Keratinocyte (primary cell): Measurements from ENCODE around the gene KRT71. TPM values are rescaled to one million over a fixed set of nuclear protein-coding genes. Genes with fewer than 3 reads are reported as not detected.
A peak's percentile ranks its signal among the peaks of the same experiment; 100 is the strongest.

Experiments used
- DNase-seq: peaks from one replicate; pipeline ENCODE4 v3.0.0-alpha.2; 2011; ENCODE audit warnings: low read depth, missing footprints, low spot score
- FAIRE-seq: peaks from 2 replicates; lab custom pipeline; 2011; peaks lifted over from hg19 to GRCh38; lab: Jason Lieb, UNC
- H2AFZ ChIP-seq: 2 replicates; pipeline ENCODE4 v1.6.0; 2012; ENCODE audit warnings: low read length, control low read depth, inconsistent platforms; ENCODE audit not compliant: control insufficient read depth
- H3K27ac ChIP-seq: 2 replicates; pipeline ENCODE4 v1.5.1; 2011; ENCODE audit warnings: low read length; ENCODE audit not compliant: control insufficient read depth, insufficient read depth
- H3K27me3 ChIP-seq: 3 replicates; pipeline ENCODE4 v1.6.0; 2011; ENCODE audit warnings: low read length; ENCODE audit not compliant: control insufficient read depth, insufficient read depth; ENCODE audit errors: extremely low read depth
- H3K36me3 ChIP-seq, 2 experiments: 2 replicates in 1 of 2; 3 replicates in 1 of 2; pipeline ENCODE4 v1.5.1; 2011; ENCODE audit warnings: low read length in 2 of 2, mild to moderate bottlenecking in 1 of 2; ENCODE audit not compliant: control insufficient read depth in 2 of 2, insufficient read depth in 2 of 2; ENCODE audit errors: extremely low read depth in 1 of 2
- H3K4me1 ChIP-seq: 3 replicates; pipeline ENCODE4 v1.5.1; 2011; ENCODE audit warnings: low read length; ENCODE audit not compliant: control insufficient read depth, insufficient read depth; ENCODE audit errors: extremely low read depth
- H3K4me2 ChIP-seq: 3 replicates; pipeline ENCODE4 v1.6.0; 2011; ENCODE audit warnings: low read depth, low read length; ENCODE audit not compliant: control insufficient read depth, insufficient read depth; ENCODE audit errors: extremely low read depth
- H3K4me3 ChIP-seq, 3 experiments: fragments of 200-600 bp in 1 of 3; sonication (generic) in 1 of 3; 2 replicates in 2 of 3; 3 replicates in 1 of 3; pipeline ENCODE4 v1.5.1; 2011 to 2016; ENCODE audit warnings: low read length in 3 of 3, mild to moderate bottlenecking in 3 of 3, control low read depth in 2 of 3, inconsistent platforms in 1 of 3, low read depth in 1 of 3, mixed read lengths in 1 of 3, mixed run types in 1 of 3, moderate library complexity in 1 of 3; ENCODE audit not compliant: control insufficient read depth in 2 of 3, insufficient read depth in 2 of 3; ENCODE audit errors: extremely low read depth in 1 of 3
- H3K79me2 ChIP-seq: 2 replicates; pipeline ENCODE4 v1.6.0; 2012; ENCODE audit warnings: low read length; ENCODE audit not compliant: control insufficient read depth, insufficient read depth
- H3K9ac ChIP-seq: 3 replicates; pipeline ENCODE4 v1.6.0; 2011; ENCODE audit warnings: low read length; ENCODE audit not compliant: control insufficient read depth, insufficient read depth; ENCODE audit errors: extremely low read depth
- H3K9me1 ChIP-seq: 3 replicates; pipeline ENCODE4 v1.6.0; 2011; ENCODE audit warnings: low read length; ENCODE audit not compliant: control insufficient read depth, insufficient read depth; ENCODE audit errors: extremely low read depth
- H3K9me3 ChIP-seq: 2 replicates; pipeline ENCODE4 v1.5.1; 2012; ENCODE audit warnings: low read depth, low read length; ENCODE audit not compliant: control insufficient read depth
- H4K20me1 ChIP-seq: 3 replicates; pipeline ENCODE4 v1.6.0; 2011; ENCODE audit warnings: low read length; ENCODE audit not compliant: control insufficient read depth, insufficient read depth; ENCODE audit errors: extremely low read depth
- CTCF ChIP-seq, 3 experiments: IDR thresholded peaks in 1 of 3; conservative IDR thresholded peaks in 1 of 3; optimal IDR thresholded peaks in 1 of 3; 2 replicates in 2 of 3; 3 replicates in 1 of 3; pipeline versions ENCODE3 to v1.5.1; 2011; ENCODE audit warnings: low read length in 3 of 3, mild to moderate bottlenecking in 3 of 3, moderate library complexity in 2 of 3, control low read depth in 1 of 3, inconsistent platforms in 1 of 3; ENCODE audit not compliant: insufficient read depth in 2 of 3; ENCODE audit errors: extremely low read depth in 1 of 3
- EZH2 ChIP-seq: IDR thresholded peaks from one replicate; pipeline ENCODE4 v1.6.1; 2012; ENCODE audit warnings: inconsistent platforms, mild to moderate bottlenecking, low read length, moderate library complexity
- dilution Hi-C: fragments of 300-500 bp; cut with MboI; formaldehyde crosslinking; loops from one replicate; pipeline ENCODE4 v1.7.0; 2020; ENCODE audit warnings: low sequenced_read_pairs; ENCODE audit not compliant: extremely low pct_ligation_motif_present
- polyA plus RNA-seq, 5 experiments: library from polyadenylated mRNA; depleted of rRNA in 3 of 5; stranded (reverse) in 3 of 5; stranded (forward) in 1 of 5; unstranded in 1 of 5; fragments of >200 nt; gene quantifications; 1 replicate in 1 of 5; 2 replicates in 3 of 5; 3 replicates in 1 of 5; pipeline versions ENCODE4 v1.2.1 to v1.2.3, GENCODE V29; 2011 to 2012; ENCODE audit warnings: missing spikeins in 2 of 5, low read depth in 1 of 5, low replicate concordance in 1 of 5

KRT71 gene
- polyA plus RNA-seq, 1 donor (not counting 4 experiments of a cell fraction or from before 2014, with no cell fraction given): not detected

DNA sequence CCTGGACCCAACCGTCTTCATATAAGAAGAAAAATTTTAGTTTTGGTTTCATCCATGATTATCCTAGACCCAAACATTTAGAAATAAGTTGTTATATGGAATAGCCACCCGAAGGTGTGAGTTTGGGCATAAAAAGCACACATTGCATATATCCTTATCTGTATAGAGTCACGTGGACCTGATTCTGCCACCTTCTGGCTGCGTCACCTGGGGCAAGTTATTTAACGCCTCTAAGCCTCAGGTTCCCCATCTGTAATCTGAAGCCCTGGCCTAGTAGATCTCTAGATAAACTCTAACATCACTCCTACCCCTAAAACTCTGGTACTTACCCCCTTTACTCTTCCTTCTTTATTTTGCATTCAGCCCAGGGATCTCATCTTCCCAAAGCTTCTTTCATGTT, 18.5 kb downstream of the KRT71 start:
- Histone ChIP-seq H3K4me1 (peaks cover 18% of the 10 kb centered on the region), H3K9me1 (no peaks in the 10 kb centered on the region), H3K9ac (no peak overlapping the region), H3K27me3 (no peaks in the 10 kb centered on the region), H3K27ac (no peak overlapping the region), H3K4me2 (no peak overlapping the region), H3K36me3 (no peaks in the 10 kb centered on the region), H2AFZ (no peak overlapping the region), H3K79me2 (no peaks in the 10 kb centered on the region), H3K4me3 (no peak overlapping the region), H3K9me3 (no peaks in the 10 kb centered on the region), H4K20me1 (no peaks in the 10 kb centered on the region)
- no peak for FAIRE-seq
- dilution Hi-C loops: no loop called here
- DNase-seq: no peak
- TF ChIP-seq EZH2 (no peak), CTCF (optimal IDR thresholded peaks at IDR 0.05 in 1 of 3, IDR thresholded peaks at IDR 0.05 in 1 of 3, conservative IDR thresholded peaks at IDR 0.05 in 1 of 3; ENCODE audit: extremely low read depth in 1 of 3, insufficient read depth in 2 of 3, low read length in 3 of 3) (peak in 1 of 3 experiments; percentile 35)

DNA sequence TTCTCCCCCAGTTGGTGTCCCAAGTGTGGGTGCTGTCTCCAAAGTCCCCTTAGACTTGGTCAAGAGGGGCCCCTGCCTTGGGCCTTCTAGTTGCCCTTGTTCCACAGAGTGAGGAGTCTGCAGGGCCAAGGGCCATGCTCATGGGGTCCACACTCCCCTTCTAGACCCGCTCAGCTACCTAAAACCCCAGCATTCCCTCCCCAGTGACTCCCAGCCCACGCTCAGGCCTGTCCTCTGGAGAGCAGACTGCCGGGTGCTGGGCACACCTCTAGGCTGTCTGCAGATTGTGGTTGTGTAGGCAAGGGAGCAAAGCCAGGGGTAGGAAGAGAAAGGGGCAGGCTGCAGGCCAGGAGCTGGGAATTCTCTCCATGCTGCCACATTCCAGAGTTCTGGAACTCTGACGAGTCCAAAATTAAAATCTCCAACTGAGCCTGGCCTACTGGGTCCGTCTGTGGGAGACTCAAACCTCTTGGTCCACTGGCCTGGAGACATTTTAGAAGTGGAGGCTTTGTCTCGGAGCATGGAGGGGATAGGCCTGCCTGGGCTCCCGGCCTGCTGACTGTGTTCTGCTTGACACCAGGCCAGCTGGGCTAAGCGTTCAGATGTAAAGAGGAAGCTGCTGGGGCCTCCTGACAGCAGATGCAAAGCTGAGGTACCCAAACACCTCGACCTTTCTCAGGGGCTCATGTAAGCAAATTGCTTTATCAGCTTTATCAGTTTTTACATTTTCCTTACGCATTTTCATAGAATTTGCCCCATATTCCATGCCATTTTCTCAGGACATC, 19.1 kb downstream of the KRT71 start:
- no peak for DNase-seq
- Histone ChIP-seq H2AFZ (no peak overlapping the region), H3K27me3 (no peaks in the 10 kb centered on the region), H3K9me3 (no peaks in the 10 kb centered on the region), H3K4me3 (no peak overlapping the region), H3K36me3 (no peaks in the 10 kb centered on the region), H3K27ac (no peak overlapping the region), H3K4me1 (peaks cover 12% of the 10 kb centered on the region), H3K4me2 (no peak overlapping the region), H3K9ac (no peak overlapping the region), H3K9me1 (no peaks in the 10 kb centered on the region), H4K20me1 (no peaks in the 10 kb centered on the region), H3K79me2 (no peaks in the 10 kb centered on the region)
- dilution Hi-C loops: no loop called here
- FAIRE-seq: no peak
- TF ChIP-seq CTCF (optimal IDR thresholded peaks at IDR 0.05 in 1 of 3, IDR thresholded peaks at IDR 0.05 in 1 of 3, conservative IDR thresholded peaks at IDR 0.05 in 1 of 3; ENCODE audit: extremely low read depth in 1 of 3, insufficient read depth in 2 of 3, low read length in 3 of 3) (no peak), EZH2 (no peak)
